ENCODE results near the gene KYNU. TPM values are rescaled to one million over a fixed set of nuclear protein-coding genes. Genes with fewer than 3 reads are reported as not detected.
A peak's percentile ranks its signal among the peaks of the same experiment; 100 is the strongest.
"Not testable (repeated sequence)": the region's sequence is repeated elsewhere in the genome, so short reads cannot be mapped to it uniquely, and the experiment has no call there.

Gene KYNU
- total RNA-seq: under 0.01 TPM

DNA sequence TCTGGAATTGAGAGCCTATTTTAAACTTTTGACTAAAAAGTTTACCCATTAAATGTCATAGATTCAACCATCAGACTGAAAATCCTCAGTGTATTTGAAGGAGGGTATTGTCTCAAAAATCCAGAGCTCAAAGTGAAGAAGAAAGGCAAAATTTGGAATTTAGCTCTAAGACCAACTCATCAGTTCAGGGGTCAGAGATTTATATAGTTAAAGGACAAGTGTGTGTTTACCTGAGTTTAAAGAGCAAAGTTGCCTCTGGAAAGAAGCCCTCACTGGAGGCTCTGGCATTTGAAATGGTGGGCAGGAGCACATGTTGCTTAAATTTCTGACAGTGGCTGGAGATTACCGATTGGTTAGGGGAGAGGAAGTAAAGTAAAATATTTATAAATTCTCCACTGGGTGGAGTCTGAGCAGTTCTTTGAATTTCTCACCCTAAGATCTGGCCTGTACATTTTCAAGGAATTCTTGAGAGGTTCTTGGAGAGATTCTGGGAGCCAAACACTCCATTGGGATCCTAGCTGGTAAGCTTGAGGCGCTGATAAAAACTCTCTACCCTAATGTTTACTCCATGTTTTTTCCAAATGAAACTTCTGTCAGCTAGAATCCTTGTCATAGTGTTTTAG, at the start of gene KYNU:
Gene KYNU (plus strand): TSS at position 449 of the 623 bp plus-strand sequence. CDS start 7,704 bp downstream, outside the sequence.
- no peak for FAIRE-seq

DNA sequence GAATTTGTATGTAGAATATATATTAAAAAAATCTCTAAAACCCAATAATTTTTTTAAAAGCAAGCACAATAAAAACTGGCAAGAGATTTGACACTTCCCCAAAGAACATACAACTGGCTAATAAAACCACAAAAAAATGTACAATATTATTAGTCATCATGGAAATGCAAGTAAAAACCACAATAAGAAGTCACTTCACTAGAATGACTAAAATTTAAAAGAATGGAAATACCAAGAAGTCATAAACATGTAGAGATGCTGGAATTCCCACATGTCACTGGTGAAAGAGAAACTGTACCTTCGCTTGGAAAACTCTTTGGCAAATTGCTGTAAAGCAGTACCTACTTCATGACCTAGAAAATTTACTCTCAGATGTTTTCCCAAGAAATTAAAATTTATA, 43.4 kb upstream of the KYNU start:
- no peak for DNase-seq (ENCODE audit: low spot score in 2 of 2)
- FAIRE-seq: peak; percentile 42

More for the DNA sequence above, at the start of gene KYNU:
- no peak for DNase-seq (ENCODE audit: low spot score in 2 of 2)

DNA sequence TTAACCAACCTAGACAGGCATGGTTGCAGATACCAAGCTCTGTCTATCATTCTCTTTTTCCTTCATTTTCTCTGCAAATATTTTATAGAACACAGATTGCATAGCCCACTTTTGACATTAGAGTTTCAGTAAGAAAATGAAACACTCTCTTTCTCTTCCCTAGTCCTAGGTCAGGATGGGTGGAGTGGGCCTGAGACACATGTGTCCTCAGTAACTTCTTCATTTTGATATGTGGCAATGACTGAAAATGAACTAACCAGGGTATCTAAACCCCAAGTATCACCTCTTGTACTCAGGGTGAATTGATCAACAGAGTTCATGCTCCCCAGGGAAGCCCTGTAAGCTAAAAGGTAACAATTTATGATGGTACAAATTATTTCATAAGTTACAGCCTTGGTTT, 37.0 kb upstream of the KYNU start:
- FAIRE-seq (no peak), DNase-seq (ENCODE audit: low spot score in 2 of 2) (no peak)

DNA sequence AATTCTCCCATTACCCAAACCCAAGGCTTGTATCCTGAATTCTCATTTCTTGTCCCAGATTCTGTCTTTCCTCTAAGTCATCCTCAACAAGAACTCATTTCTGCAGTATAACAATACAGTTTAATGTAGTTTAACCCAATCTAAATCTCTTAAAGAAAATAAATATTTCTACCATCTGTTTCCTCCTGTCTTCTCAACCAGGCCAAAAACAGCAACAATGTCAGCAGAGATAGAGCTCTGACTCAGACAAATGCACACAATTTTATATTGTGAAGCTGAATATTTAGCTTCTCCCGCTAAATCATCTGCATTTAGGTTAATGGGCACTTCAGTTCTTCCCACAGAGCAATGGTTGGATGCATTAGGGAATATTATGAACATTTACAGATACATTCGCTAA, 35.7 kb upstream of the KYNU start:
- FAIRE-seq (no peak), DNase-seq (ENCODE audit: low spot score in 2 of 2) (no peak)

- no peak for FAIRE-seq
- no peak for DNase-seq (ENCODE audit: low spot score in 2 of 2)
These were observed 35.1 kb upstream of the KYNU start for GRCh38 chr2:142842369-142842768.

DNA sequence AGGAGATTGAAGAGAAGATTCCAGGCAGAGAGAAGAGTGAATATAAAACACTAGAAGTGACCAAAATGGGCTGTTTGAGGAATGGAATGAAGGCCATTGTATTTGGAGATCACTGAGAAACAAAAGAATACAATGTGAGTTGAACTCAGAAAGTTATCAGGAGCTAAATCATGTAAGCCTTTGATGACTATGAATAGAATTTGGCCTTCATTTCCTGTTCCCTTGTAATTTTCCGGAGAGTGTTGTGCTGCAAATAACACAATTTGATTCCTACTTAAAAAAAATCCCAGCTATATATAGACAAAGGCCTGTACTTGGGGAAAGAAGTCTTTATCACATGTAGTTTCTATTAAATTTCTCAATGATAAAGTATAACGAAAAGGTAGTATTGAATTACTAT, 33.7 kb upstream of the KYNU start:
- FAIRE-seq (no peak), DNase-seq (ENCODE audit: low spot score in 2 of 2) (no peak)

DNA sequence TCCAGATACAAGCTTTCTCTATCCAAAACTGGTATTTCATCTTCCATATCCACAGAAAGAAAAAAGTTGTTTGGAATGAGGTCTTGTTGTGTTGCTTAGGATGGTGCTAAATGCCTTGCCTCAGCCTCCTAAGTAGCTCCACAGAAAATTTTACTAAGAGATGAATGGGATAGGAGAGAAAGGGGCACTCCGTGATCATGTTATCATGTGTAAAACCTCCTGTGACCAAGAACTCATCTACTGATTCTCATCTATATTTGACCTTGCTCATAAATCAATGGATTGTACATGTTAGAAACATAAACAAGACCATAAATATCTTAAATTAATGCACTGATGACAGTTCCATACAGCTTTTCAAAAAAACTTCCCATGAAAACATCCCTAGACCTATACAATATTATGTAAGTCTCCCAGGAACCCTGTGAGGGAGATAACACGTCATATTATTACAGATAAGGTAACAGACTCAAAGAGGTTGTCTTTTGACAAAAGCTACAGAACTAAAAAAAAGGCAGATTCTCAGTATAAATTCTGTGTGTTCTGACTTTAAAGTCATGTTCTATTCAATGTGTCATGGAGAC, 29.3 kb upstream of the KYNU start:
- DNase-seq (ENCODE audit: low spot score in 2 of 2): no peak

DNA sequence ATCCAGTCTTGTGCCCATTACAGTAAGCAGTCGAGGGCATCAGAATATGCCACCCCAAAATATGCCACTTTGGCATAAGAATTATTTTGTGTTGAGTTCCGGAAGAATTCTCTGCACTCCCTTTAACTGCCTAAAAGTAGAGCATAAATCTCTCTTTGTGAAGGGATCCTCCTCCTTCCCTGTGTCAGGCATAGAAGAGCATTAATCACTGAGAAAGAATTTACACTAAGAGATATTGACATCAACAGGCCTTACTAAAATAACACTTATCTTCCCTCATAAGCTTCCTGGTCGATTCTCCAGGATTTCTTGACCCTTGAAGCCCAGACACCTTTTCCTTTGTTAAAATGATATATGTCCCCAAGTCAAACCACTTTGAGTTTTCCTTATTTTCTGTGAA, 27.6 kb upstream of the KYNU start:
- FAIRE-seq: no peak
- DNase-seq (ENCODE audit: low spot score in 2 of 2): no peak

More for the DNA sequence above, 29.3 kb upstream of the KYNU start:
- FAIRE-seq: no peak

- FAIRE-seq (no peak), DNase-seq (ENCODE audit: low spot score in 2 of 2) (no peak)
These were observed 23.6 kb upstream of the KYNU start for GRCh38 chr2:142853912-142854311.

DNA sequence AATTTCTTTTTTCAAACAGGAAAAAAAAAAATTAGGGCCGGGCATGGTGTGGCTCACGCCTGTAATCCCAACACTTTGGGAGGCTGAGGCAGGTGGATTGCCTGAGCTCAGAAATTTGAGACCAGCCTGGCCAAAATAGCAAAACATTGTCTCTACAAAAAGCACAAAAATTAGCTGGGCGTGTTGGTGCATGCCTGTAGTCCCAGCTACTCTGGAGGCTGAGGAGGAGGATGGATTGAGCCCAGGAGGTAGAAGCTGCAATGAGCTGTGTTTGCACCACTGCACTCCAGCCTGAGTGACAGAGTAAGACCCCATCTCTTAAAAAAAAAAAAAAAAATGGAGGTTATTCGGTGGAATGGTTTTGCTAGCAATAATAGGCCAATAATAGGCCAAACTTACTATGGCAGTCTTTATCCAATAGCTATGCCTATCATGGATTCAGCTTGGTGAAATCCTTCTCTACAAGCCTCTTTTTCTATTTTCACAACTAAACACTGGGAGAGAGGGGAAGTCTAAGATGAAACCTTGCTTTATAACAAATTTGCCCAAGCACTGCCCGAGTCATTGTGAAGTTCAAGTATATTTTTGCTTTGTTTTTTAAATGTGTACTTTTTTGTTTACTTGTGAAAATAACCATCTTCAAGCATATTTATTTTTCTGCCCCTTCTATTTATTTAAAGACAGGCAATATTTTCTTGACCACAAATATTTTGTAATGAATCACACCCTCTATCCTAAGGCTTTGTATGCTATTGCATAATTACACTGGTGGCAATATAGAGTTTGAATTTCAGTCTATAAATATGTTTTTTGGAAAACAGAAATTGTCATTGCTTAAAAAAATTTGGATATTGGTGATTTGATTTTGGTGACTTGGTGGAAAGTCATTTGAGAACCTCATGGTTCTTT, 20.0 kb upstream of the KYNU start:
- DNase-seq (ENCODE audit: low spot score in 2 of 2) (no peak), FAIRE-seq (no peak)

- FAIRE-seq (no peak), DNase-seq (ENCODE audit: low spot score in 2 of 2) (no peak)
These were observed 18.5 kb upstream of the KYNU start for GRCh38 chr2:142858961-142859360.

DNA sequence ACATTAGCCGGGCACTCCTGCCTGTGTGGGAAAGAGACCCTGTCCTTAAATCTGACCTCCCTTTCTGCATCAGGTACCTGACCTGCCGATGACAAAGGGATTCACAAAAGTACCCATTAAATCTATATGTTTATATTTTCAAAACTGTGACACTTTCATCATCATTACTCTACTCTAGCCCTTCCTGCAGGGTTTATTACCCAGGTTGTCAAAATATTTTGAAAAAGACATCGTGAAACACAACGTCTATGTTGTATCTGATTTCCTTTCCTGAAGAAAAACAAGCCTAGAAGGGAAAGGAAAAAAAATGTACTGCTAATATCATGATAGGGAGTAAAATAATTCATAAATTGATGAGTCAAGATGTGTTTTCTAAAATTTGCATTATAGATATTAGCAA, 15.2 kb upstream of the KYNU start:
- DNase-seq (ENCODE audit: low spot score in 2 of 2): no peak
- no peak for FAIRE-seq

DNA sequence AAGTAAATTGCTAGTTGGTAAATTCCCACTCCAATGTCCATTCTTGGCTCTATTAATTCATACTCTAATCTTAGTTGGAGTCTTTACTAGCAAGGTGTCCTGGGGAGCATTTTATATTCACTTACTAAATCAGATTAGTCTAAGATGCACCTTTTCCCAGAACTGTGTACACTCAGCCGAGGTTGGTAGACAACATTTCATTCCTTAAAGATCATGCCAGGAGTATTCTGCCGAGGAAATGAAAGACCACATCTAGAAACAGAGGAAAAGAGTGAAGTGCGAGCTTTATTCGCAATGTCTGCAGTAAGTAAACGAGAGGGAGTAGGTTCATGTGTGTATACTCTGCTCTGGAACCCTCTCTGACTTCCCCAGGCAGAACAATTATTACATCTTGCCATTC, 14.6 kb upstream of the KYNU start:
- DNase-seq (ENCODE audit: low spot score in 2 of 2): no peak
- FAIRE-seq: no peak

DNA sequence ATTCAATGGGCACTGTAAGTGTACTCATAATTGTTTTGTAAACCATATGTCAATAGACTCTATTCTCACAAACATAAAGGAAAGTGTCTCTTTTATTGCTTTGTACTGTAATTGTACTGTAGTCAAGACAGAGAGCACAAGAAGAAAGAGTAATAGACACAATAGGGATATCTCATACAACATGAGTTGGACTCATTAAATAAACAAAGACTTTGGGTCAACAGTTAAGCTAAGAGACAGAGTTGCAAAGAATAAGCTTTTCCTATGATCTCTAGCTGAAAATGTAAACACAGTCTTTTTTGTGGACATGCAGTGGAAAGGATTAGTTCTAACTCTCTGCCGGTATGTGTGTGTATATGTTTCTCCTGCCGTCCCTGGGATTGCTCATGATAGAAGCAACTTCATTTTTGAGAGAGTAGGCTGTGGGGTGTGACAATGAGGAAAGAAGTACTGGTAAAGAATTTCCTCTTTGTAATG, 13.9 kb upstream of the KYNU start:
- DNase-seq (ENCODE audit: low spot score in 2 of 2): no peak
- no peak for FAIRE-seq

- not testable (repeated sequence) for DNase-seq (ENCODE audit: low spot score in 2 of 2); FAIRE-seq
These were observed 12.9 kb upstream of the KYNU start for GRCh38 chr2:142864605-142865004.

DNA sequence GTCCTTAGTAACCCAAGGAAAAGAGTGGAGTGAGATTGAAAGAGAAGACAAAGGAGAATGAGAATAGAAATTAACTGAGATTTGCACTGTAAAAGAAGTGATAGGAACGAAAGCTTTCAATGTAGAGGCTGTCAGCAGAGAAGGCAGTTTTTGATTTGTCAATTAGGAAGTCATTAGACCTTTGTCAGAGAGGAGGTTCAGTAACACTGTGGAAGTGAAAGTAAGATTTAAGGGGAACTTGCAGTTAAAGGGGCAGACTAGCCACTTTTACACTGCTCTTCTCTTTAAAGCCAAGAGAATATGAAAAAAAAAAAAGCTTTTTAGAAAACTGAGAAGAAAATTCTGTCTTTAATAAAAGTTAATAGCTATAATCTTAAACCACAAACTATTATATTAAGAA, 11.5 kb upstream of the KYNU start:
- FAIRE-seq: no peak
- no peak for DNase-seq (ENCODE audit: low spot score in 2 of 2)

DNA sequence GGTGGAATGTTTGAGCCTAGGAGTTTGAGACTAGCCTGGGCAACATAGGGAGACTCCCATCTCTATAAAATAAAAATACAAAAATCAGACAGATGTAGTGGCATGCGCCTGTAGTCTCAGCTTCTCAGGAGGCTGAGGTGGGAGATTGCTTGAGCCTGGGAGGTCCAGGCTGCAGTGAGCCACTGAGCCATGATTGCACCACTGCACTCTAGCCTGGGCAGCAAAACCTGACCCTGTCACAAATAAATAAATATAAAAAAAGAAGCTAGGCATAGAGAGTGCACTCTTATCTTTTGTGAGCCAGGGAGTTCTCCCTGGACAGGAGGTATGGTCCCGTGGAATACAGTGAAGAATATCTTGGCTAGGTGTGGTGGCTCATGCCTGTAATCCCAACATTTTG, 11.0 kb upstream of the KYNU start:
- no peak for FAIRE-seq
- no peak for DNase-seq (ENCODE audit: low spot score in 2 of 2)

- DNase-seq (ENCODE audit: low spot score in 2 of 2) (no peak), FAIRE-seq (no peak)
These were observed 10.3 kb upstream of the KYNU start for GRCh38 chr2:142867136-142867535.

DNA sequence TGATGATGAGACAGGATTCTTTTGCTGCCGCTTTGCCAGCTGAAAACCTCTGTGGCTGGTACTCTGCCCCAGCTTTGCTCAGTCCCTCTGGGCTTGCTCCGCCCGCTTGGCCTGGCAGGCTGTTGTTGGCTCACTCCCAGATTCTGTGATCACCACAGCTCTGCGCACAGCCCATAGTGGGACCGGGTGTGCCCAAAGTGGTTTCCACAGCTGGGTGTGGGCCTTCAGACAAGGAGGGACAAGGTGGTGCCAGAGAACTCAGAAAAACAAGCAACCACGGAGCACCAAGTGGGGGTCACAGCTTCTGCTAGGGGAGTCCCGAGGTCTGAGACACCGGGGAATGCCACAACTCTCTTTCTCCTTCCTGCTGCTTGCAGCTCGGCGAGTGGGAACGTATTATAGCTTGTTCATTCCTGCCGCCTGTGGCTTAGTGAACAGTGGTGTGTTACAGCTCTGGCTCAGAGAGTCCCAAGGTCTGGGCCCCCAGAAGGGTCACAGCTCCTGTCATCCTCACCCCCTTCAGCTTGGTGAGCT, 9.2 kb upstream of the KYNU start:
- FAIRE-seq (no peak), DNase-seq (ENCODE audit: low spot score in 2 of 2) (no peak)

DNA sequence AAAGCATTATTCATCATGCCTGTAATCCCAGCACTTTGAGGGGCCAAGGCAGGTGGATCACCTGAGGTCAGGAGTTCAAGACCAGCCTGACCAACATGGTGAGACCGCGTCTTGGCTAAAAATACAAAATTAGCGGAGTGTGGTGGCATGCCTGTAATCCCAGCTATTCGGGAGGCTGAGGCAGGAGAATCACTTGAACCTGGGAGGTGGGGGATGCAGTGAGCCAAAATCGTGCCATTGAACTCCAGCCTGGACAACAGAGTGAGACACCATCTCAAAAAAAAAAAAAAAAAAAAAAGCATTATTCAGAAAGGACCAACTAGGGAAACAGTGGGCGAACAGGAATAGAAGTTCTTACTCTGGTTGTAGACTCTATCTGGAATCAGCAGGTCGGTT, 8.4 kb upstream of the KYNU start:
- DNase-seq (ENCODE audit: low spot score in 2 of 2); FAIRE-seq: not testable (repeated sequence)

DNA sequence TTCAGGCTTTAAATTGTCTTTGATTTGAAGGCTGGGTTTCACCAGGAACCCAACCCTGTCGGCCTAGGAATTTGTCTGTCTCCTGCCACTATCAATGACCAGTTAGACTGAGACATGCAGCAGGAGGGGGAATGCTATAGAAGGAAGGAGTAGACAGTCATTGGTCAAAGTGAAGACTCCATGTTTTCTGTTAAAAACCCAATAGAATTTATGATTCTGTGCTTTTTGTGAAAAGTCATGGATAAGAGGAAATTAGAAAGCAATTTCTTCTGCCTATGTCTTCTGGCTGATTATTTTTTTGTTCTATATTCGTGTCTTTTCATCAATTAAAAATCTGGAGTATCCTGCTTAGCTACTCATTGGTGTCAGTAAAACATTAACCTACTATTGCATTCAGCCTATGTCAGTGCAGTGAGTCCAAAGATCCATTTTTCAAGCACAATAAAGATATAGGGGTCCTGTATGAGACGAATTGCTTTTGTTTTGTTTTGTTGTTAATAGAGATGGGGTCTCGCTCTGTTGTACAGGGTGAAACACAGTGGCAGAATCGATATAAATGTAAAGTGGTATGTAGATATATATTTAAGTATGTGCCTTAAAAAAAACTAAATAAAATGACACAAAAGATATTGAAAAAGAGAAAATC, 7.9 kb upstream of the KYNU start:
- no peak for FAIRE-seq
- no peak for DNase-seq (ENCODE audit: low spot score in 2 of 2)

Measured in frontal cortex (tissue), 4 donors.